Fibroblast of skin of right biceps (primary cell): ENCODE measurements around the gene TM4SF20.

Experiments used
- DNase-seq: peaks from one replicate; pipeline ENCODE4 v3.0.0-alpha.2; 2013

TM4SF20 gene

GRCh38 chr2:227366769-227367426 is 12.2 kb downstream of the TM4SF20 start:
- DNase-seq, result peak; percentile 76

- no peak for DNase-seq
Observed at GRCh38 chr2:227365833-227366232, 13.3 kb downstream of the TM4SF20 start.

GRCh38 chr2:227364585-227365263 is 14.4 kb downstream of the TM4SF20 start:
- DNase-seq, result peak; percentile 43

DNA sequence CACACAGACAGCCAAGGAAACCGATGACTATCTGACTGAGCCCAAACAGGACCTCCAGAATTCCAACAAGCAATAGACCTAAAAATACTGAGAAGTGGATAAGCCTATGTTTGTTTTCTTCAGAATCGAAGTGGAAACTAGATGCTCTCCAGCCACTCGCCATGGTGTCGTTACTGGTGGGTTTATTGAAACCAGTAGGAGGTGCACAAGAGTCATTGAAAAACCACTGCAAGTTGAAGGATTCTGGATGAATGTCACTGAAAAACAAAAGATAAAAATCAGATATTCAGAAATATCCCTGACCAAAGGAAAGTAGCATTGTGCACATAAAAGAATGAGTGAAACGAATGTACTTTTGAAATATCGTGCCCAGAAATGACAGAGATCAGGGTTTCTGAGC is 15.3 kb downstream of the TM4SF20 start:
- no peak for DNase-seq

DNA sequence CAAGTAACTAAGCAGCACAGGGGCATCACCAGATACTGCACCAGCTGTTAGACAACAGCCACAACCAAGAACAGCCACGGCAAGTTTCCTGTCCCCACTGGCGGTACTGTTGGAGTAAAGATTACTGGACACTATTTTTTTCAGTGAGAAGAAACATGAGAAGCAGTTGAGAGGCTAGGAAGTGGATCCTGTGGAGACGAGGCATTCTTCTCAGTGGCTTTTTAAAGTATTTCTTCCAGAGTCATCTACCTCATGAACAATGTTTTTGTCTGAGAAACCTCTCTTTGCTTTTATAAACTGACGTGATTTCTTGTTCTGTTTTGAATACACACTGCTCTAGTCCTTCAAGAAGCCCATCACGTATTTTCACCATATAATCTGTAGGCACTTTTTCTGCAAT is 18.8 kb downstream of the TM4SF20 start:
- DNase-seq, result no peak

- no peak for DNase-seq
Observed at GRCh38 chr2:227351639-227352038, 27.5 kb downstream of the TM4SF20 start.

DNA sequence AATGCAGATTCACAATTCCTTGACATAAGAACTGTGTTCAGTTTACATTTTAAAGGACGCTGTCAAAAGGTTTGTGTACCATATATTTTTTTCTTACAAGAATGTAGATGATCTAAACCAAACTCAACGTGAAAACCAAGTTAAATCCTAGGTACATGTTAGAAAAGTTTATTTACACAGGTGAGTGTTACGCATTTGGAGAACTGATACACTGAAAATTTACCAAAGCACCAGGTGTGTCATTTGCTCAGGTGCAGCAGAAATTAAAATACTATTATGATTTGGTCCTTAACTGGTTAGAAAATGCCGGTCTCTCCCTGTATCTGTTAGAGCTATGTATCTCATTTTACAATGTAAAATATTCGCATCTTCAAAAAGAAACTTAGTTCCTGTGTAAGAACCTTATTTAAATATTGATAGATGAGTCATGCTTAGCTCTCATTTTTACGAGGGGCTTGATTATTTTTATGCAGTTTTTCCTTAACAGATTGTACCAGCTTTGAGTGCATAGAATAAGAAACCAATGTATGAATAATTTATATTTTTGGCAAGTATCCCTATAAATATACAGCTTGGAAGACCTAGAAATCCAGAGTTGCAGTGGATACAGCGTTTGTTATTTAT is 29.0 kb downstream of the TM4SF20 start:
- no peak for DNase-seq

- no peak for DNase-seq
Observed at GRCh38 chr2:227348324-227348723, 30.8 kb downstream of the TM4SF20 start.

- DNase-seq, result no peak
Observed at GRCh38 chr2:227347117-227347516, 32.0 kb downstream of the TM4SF20 start.

DNA sequence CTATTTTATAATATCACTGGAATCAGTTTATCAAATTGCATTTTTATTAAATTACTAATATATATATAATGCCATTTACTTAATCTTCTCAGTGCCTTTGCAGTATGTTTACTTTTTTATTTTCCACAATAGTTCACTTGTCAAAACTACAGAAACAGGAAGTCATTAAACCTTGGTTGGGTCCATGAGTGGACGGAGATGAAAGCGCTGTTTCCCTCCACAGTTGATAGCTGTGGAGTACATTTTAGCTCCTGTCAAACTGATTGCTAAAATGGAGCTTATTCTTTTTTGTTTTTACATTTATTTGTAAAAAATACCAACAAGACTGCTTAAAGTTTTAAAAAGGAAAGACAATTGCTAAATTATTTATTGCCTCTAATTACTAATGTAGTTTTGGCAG is 34.9 kb downstream of the TM4SF20 start:
- no peak for DNase-seq

GRCh38 chr2:227341553-227341952 is 37.6 kb downstream of the TM4SF20 start:
- no peak for DNase-seq

- no peak for DNase-seq
Observed at GRCh38 chr2:227340106-227340505, 39.0 kb downstream of the TM4SF20 start.

- no peak for DNase-seq
Observed at GRCh38 chr2:227339098-227339599, 40.0 kb downstream of the TM4SF20 start.

- DNase-seq, result no peak
Observed at GRCh38 chr2:227337442-227337841, 41.7 kb downstream of the TM4SF20 start.

DNA sequence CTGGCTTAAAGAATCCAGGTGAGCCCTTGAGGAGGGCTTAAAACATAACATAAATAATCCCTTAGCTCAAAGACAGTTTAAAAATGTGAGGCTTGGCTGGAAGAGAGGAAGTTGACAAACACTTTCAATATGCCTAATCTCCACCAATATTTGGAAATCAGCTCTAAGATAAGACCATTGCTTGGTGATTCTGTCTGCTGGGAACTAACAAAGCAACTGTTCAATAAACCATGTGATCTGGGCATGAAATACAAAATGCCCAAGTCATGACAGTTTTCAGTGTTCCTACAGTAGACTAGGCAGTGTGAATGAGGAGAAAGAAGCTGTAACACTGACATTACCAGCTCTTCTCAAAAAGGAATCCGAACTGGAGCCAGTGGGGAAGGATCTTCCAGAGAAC is 43.4 kb downstream of the TM4SF20 start:
- DNase-seq, result no peak

DNA sequence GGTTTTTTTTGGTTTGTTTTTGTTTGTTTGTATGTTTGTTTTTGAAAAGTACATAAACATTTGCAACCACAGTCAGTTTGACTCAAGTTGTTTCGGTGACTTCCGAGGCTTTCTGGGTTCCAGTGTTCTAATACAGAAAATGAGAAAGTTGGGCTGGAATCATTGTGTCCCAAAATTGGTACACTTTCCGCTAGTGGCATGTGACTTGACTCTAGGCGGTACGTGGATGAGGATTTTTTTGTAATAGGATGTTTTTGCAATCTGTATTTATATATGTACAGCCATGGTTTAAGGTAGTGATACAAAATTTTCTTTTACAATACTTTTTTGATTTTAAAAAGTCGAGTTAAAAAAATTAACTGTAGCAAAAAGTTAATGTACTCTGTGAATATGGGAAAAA is 52.3 kb downstream of the TM4SF20 start:
- no peak for DNase-seq

- peak; percentile 43 for DNase-seq
Observed at GRCh38 chr2:227325839-227326195, 53.3 kb downstream of the TM4SF20 start.

GRCh38 chr2:227324995-227325838 is 53.9 kb downstream of the TM4SF20 start, which contains the start of gene MFF:
Gene MFF, plus strand, starts transcription at chr2:227325251. Its CDS starts 5,415 bp downstream, at chr2:227330666.
- peak; percentile 93 for DNase-seq

GRCh38 chr2:227324642-227324994 is 54.5 kb downstream of the TM4SF20 start:
- DNase-seq, result no peak

DNA sequence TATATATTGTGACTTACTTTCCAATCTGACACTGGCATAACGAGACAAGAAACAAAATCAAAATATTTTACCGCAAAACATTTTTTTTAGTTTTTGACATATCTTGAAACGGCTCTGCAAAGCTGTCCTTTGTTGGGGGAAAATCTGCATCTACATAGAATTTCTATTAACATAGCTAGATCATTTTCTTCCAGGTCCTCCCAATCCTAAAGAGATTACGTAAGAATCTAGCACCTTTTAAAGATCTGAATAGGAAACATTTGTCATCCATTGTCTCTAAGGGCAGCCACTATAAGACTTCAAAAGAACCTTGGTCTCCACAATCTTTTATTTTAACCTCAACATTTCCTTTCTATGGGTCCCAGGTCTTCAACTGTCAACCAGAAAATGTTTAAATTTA is 55.3 kb downstream of the TM4SF20 start:
- DNase-seq, result no peak

- DNase-seq, result no peak
Observed at GRCh38 chr2:227322530-227323205, 56.4 kb downstream of the TM4SF20 start.

DNA sequence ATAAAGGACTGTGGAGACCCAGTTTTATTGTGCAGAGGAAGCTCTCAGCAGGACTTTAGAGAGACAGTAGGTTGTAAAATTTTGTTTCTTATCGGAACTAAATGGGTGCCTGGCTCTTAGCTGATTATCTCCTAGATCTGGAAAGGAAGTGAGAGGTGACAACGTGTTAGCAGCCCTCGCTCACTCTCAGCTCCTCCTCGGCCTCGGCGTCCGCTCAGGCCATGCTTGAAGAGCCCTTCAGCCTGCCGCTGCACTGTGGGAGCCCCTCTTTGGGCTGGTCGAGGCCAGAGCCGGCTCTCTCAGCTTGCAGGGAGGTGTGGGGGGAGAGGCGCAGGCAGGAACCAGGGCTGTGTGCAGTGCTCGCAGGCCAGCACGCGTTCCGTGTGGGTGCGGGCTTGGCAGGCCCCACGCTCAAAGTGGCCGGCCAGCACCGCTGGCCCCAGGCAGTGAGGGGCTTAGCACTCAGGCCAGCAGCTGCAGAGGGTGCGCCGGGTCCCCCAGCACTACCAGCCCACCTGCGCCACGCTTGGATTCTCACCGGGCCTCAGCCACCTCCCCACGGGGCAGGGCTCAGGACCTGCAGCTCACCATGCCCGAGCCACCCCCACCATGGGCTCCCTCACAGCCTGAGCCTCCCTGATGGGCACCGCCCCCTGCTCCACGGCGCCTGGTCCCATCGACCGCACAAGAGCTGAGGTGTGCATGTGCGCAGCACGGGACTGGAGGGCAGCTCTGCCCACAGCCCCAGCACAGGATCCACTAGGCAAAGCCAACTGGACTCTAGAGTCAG is 58.6 kb downstream of the TM4SF20 start:
- DNase-seq, result no peak
